ENCODE results near the gene NCOA3.
"Not testable (repeated sequence)": the region's sequence is repeated elsewhere in the genome, so short reads cannot be mapped to it uniquely, and the experiment has no call there.

Gene NCOA3

GRCh38 chr20:47500554-47500953 is 1.1 kb upstream of the NCOA3 start:
- no peak for DNase-seq (ENCODE audit: low read depth)
- no peak overlapping the region for H3K4me3 ChIP-seq (ENCODE audit: control insufficient read depth, low read depth, low read length)
- TF ChIP-seq CTCF (IDR thresholded peaks at IDR 0.05; ENCODE audit: control insufficient read depth, insufficient read depth, low read depth, low read length, missing control alignments) = no peak

GRCh38 chr20:47501116-47501481 is 588 bp upstream of the NCOA3 start:
- DNase-seq (ENCODE audit: low read depth) = no peak

GRCh38 chr20:47502271-47503239 is 868 bp downstream of the NCOA3 start:
- no peak for TF ChIP-seq CTCF (IDR thresholded peaks at IDR 0.05; ENCODE audit: control insufficient read depth, insufficient read depth, low read depth, low read length, missing control alignments)
- DNase-seq (ENCODE audit: low read depth) = no peak
- peak overlapping the region; percentile 96 for H3K4me3 ChIP-seq (ENCODE audit: control insufficient read depth, low read depth, low read length)

More at GRCh38 chr20:47501116-47501481, 588 bp upstream of the NCOA3 start:
- peak overlapping the region; percentile 96 for H3K4me3 ChIP-seq (ENCODE audit: control insufficient read depth, low read depth, low read length)
- TF ChIP-seq CTCF (IDR thresholded peaks at IDR 0.05; ENCODE audit: control insufficient read depth, insufficient read depth, low read depth, low read length, missing control alignments) = no peak

GRCh38 chr20:47503685-47504084 is 2.0 kb downstream of the NCOA3 start:
- no peak for TF ChIP-seq CTCF (IDR thresholded peaks at IDR 0.05; ENCODE audit: control insufficient read depth, insufficient read depth, low read depth, low read length, missing control alignments)
- DNase-seq (ENCODE audit: low read depth) = no peak

GRCh38 chr20:47506335-47506734 is 4.6 kb downstream of the NCOA3 start:
- no peak for TF ChIP-seq CTCF (IDR thresholded peaks at IDR 0.05; ENCODE audit: control insufficient read depth, insufficient read depth, low read depth, low read length, missing control alignments)
- H3K4me3 ChIP-seq (ENCODE audit: control insufficient read depth, low read depth, low read length) = no peak overlapping the region
- DNase-seq (ENCODE audit: low read depth) = no peak

More at GRCh38 chr20:47503685-47504084, 2.0 kb downstream of the NCOA3 start:
- H3K4me3 ChIP-seq (ENCODE audit: control insufficient read depth, low read depth, low read length) = peak overlapping the region; percentile 96; the same call in 1 of the 2 replicates

- DNase-seq (ENCODE audit: low read depth) = no peak
- no peak for TF ChIP-seq CTCF (IDR thresholded peaks at IDR 0.05; ENCODE audit: control insufficient read depth, insufficient read depth, low read depth, low read length, missing control alignments)
- no peak overlapping the region for H3K4me3 ChIP-seq (ENCODE audit: control insufficient read depth, low read depth, low read length)
These were observed 5.2 kb downstream of the NCOA3 start for GRCh38 chr20:47506850-47507249.

GRCh38 chr20:47507275-47507981 is 5.7 kb downstream of the NCOA3 start:
- H3K4me3 ChIP-seq (ENCODE audit: control insufficient read depth, low read depth, low read length) = not testable (repeated sequence)

More at GRCh38 chr20:47507275-47507981, 5.7 kb downstream of the NCOA3 start:
- not testable (repeated sequence) for DNase-seq (ENCODE audit: low read depth)
